ENCODE measurements around the gene ERC1.

Gene ERC1

DNA sequence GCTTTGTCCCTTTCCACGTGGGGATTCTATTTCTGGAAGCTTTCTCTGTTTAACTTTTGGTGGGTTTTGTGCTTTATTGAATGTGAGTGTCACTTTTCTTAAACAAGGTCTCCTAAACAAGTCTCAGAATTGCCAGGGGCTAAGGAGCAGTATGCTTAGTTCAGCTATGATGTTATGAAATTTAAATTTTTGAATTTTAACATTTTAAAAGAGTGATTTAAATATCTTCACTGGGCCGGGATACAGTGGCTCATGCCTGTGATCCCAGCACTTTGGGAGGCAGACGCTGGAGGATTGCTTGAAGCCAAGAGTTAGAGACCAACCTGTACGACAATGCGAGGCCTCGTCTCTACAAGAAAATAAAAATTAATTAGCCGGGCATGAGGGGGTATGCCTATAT is 276.2 kb downstream of the ERC1 start:
- Mint-ChIP-seq H3K27ac (ENCODE audit: low read depth) (no peak overlapping the region), H3K36me3 (ENCODE audit: insufficient read depth) (peaks cover 9% of the 10 kb centered on the region), H3K4me1 (no peaks in the 10 kb centered on the region), H3K9me3 (no peaks in the 10 kb centered on the region), H3K27me3 (no peaks in the 10 kb centered on the region), H3K4me3 (no peak overlapping the region)
- no peak for DNase-seq (ENCODE audit: low spot score in 2 of 2)
- no peak for ATAC-seq (replicated peaks; ENCODE audit: extremely low read depth, poor library complexity, severe bottlenecking)

- Mint-ChIP-seq H3K4me3 (no peak overlapping the region), H3K27me3 (no peaks in the 10 kb centered on the region), H3K9me3 (no peaks in the 10 kb centered on the region), H3K36me3 (ENCODE audit: insufficient read depth) (peaks cover 2% of the 10 kb centered on the region), H3K4me1 (no peaks in the 10 kb centered on the region), H3K27ac (ENCODE audit: low read depth) (no peak overlapping the region)
- DNase-seq (ENCODE audit: low spot score in 2 of 2) (peak in 1 of 2 donors; percentile 30), ATAC-seq (replicated peaks; ENCODE audit: extremely low read depth, poor library complexity, severe bottlenecking) (peak; percentile 96)
Measured at GRCh38 chr12:1272142-1272541, 281.1 kb downstream of the ERC1 start.

GRCh38 chr12:1273051-1273450 is 282.0 kb downstream of the ERC1 start:
- H3K4me1 Mint-ChIP-seq: no peaks in the 10 kb centered on the region
- H3K4me3 Mint-ChIP-seq: no peak overlapping the region
- no peak for ATAC-seq (replicated peaks; ENCODE audit: extremely low read depth, poor library complexity, severe bottlenecking)
- H3K27ac Mint-ChIP-seq (ENCODE audit: low read depth): no peak overlapping the region
- no peaks in the 10 kb centered on the region for H3K27me3 Mint-ChIP-seq
- no peaks in the 10 kb centered on the region for H3K9me3 Mint-ChIP-seq
- no peak for DNase-seq (ENCODE audit: low spot score in 2 of 2)
- peaks cover 2% of the 10 kb centered on the region for H3K36me3 Mint-ChIP-seq (ENCODE audit: insufficient read depth)

- Mint-ChIP-seq H3K27ac (ENCODE audit: low read depth) (peak overlapping the region; percentile 82), H3K9me3 (no peaks in the 10 kb centered on the region)
Measured at GRCh38 chr12:1277905-1278304, 286.9 kb downstream of the ERC1 start.

DNA sequence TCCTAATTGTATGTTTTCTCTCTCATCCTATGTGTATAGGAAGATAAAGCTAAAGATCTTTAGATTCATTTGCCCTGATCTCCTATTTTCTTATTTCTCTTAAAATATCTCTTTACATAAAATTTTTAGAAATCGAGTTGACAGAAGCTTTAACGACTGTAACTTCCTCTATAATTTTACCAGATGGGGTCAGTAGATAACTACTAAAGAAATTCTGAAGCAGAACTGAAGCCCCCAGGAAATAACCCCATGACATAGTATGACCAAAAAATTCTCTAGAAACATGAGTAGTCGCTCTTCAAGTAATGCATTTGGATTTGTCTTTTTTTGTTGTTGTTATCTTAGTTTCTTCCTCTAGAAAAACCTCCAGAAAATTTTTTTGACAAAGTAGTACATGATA is 288.0 kb downstream of the ERC1 start:
- Mint-ChIP-seq H3K4me1 (no peaks in the 10 kb centered on the region), H3K36me3 (ENCODE audit: insufficient read depth) (no peaks in the 10 kb centered on the region), H3K27ac (ENCODE audit: low read depth) (no peak overlapping the region), H3K9me3 (no peaks in the 10 kb centered on the region), H3K27me3 (no peaks in the 10 kb centered on the region), H3K4me3 (no peak overlapping the region)
- ATAC-seq (replicated peaks; ENCODE audit: extremely low read depth, poor library complexity, severe bottlenecking) (no peak), DNase-seq (ENCODE audit: low spot score in 2 of 2) (no peak)

More at GRCh38 chr12:1277905-1278304, 286.9 kb downstream of the ERC1 start:
- Mint-ChIP-seq H3K4me3 (peak overlapping the region; percentile 18), H3K27me3 (no peaks in the 10 kb centered on the region), H3K36me3 (ENCODE audit: insufficient read depth) (peaks cover 2% of the 10 kb centered on the region), H3K4me1 (no peaks in the 10 kb centered on the region)
- DNase-seq (ENCODE audit: low spot score in 2 of 2) (peak; percentile 18 to 67), ATAC-seq (replicated peaks; ENCODE audit: extremely low read depth, poor library complexity, severe bottlenecking) (peak; percentile 92)

DNA sequence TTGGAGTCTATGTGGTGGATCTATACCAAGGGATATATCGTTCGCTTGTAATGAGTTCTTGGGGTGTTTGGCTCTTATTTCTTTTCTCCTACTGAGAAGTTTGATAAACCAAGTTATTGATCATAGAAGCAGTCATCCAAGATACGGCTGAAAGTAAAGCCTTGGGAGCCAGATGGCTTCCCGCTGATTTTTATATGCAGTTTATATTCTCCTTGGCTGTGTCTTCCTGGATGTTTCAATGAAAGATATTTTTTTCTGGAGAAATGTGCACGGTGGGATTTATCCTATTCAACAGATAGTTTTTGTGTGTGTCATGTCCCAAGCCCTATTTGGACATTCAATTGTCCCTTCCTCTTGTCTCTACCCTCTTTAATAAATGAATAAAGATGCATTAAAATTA is 289.0 kb downstream of the ERC1 start:
- no peaks in the 10 kb centered on the region for H3K36me3 Mint-ChIP-seq (ENCODE audit: insufficient read depth)
- peaks cover 6% of the 10 kb centered on the region for H3K4me1 Mint-ChIP-seq
- H3K9me3 Mint-ChIP-seq: no peaks in the 10 kb centered on the region
- H3K27me3 Mint-ChIP-seq: no peaks in the 10 kb centered on the region
- H3K4me3 Mint-ChIP-seq: no peak overlapping the region
- no peak for DNase-seq (ENCODE audit: low spot score in 2 of 2)
- no peak for ATAC-seq (replicated peaks; ENCODE audit: extremely low read depth, poor library complexity, severe bottlenecking)
- H3K27ac Mint-ChIP-seq (ENCODE audit: low read depth): no peak overlapping the region

GRCh38 chr12:1281683-1282366 is 290.8 kb downstream of the ERC1 start:
- ATAC-seq (replicated peaks; ENCODE audit: extremely low read depth, poor library complexity, severe bottlenecking): no peak
- no peaks in the 10 kb centered on the region for H3K27me3 Mint-ChIP-seq
- no peak for DNase-seq (ENCODE audit: low spot score in 2 of 2)
- no peaks in the 10 kb centered on the region for H3K9me3 Mint-ChIP-seq
- peaks cover 6% of the 10 kb centered on the region for H3K4me1 Mint-ChIP-seq
- H3K4me3 Mint-ChIP-seq: no peak overlapping the region
- no peaks in the 10 kb centered on the region for H3K36me3 Mint-ChIP-seq (ENCODE audit: insufficient read depth)
- H3K27ac Mint-ChIP-seq (ENCODE audit: low read depth): no peak overlapping the region

- Mint-ChIP-seq H3K27me3 (no peaks in the 10 kb centered on the region), H3K4me3 (no peak overlapping the region), H3K9me3 (no peaks in the 10 kb centered on the region), H3K27ac (ENCODE audit: low read depth) (no peak overlapping the region), H3K4me1 (peaks cover 6% of the 10 kb centered on the region), H3K36me3 (ENCODE audit: insufficient read depth) (no peaks in the 10 kb centered on the region)
- ATAC-seq (replicated peaks; ENCODE audit: extremely low read depth, poor library complexity, severe bottlenecking): no peak
- no peak for DNase-seq (ENCODE audit: low spot score in 2 of 2)
Measured at GRCh38 chr12:1282670-1283315, 291.8 kb downstream of the ERC1 start.

DNA sequence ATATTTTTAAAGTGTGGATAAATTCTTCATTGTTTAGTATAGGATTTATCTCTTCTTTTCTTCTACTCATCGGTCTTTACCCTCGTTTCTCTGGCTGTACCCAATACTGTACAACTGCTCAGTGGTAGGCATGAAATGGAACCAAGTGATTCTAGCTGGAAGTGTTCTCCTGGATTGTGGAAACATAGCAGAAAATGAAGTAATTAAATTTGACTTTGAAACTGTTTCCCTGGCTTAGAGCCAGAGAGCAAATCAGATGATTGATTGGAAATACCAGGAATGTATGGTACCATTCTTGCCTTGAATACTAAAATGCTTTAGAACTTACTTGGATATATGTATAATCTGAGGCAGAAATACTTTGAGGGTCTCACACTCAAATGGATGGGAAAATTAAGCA is 292.3 kb downstream of the ERC1 start:
- Mint-ChIP-seq H3K4me1 (peaks cover 6% of the 10 kb centered on the region), H3K4me3 (no peak overlapping the region), H3K9me3 (no peaks in the 10 kb centered on the region), H3K36me3 (ENCODE audit: insufficient read depth) (no peaks in the 10 kb centered on the region), H3K27me3 (no peaks in the 10 kb centered on the region), H3K27ac (ENCODE audit: low read depth) (no peak overlapping the region)
- DNase-seq (ENCODE audit: low spot score in 2 of 2) (no peak), ATAC-seq (replicated peaks; ENCODE audit: extremely low read depth, poor library complexity, severe bottlenecking) (no peak)

- no peak overlapping the region for H3K27ac Mint-ChIP-seq (ENCODE audit: low read depth)
- ATAC-seq (replicated peaks; ENCODE audit: extremely low read depth, poor library complexity, severe bottlenecking) (no peak), DNase-seq (ENCODE audit: low spot score in 2 of 2) (no peak)
- no peaks in the 10 kb centered on the region for H3K27me3 Mint-ChIP-seq
- H3K4me1 Mint-ChIP-seq: peaks cover 6% of the 10 kb centered on the region
- no peak overlapping the region for H3K4me3 Mint-ChIP-seq
- H3K9me3 Mint-ChIP-seq: no peaks in the 10 kb centered on the region
- no peaks in the 10 kb centered on the region for H3K36me3 Mint-ChIP-seq (ENCODE audit: insufficient read depth)
Measured at GRCh38 chr12:1284611-1285010, 293.6 kb downstream of the ERC1 start.

- no peak overlapping the region for H3K4me3 Mint-ChIP-seq
- no peaks in the 10 kb centered on the region for H3K9me3 Mint-ChIP-seq
- ATAC-seq (replicated peaks; ENCODE audit: extremely low read depth, poor library complexity, severe bottlenecking): no peak
- H3K27ac Mint-ChIP-seq (ENCODE audit: low read depth): no peak overlapping the region
- no peak for DNase-seq (ENCODE audit: low spot score in 2 of 2)
- H3K4me1 Mint-ChIP-seq: peaks cover 6% of the 10 kb centered on the region
- H3K27me3 Mint-ChIP-seq: no peaks in the 10 kb centered on the region
- H3K36me3 Mint-ChIP-seq (ENCODE audit: insufficient read depth): peaks cover 3% of the 10 kb centered on the region
Measured at GRCh38 chr12:1287446-1287975, 296.5 kb downstream of the ERC1 start.

DNA sequence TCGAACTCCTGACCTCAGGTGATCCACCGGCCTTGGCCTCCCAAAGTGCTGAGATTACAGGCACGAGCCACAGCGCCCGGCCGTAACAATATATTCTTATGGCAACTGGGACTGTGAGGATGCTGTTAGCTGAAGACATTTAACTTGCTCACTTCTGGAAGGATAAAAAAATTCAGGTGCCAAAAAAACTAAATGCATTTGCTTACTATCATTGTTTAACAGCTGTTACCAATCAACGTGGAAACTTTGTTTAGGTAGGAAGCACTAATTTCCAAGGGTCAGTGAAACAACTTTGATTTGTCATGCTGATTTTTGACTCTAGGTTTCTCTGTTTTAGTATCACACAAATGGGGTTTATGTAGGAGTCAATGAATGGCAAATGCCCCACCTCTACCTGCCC is 297.3 kb downstream of the ERC1 start:
- Mint-ChIP-seq H3K27ac (ENCODE audit: low read depth) (no peak overlapping the region), H3K4me1 (peaks cover 6% of the 10 kb centered on the region), H3K36me3 (ENCODE audit: insufficient read depth) (peaks cover 3% of the 10 kb centered on the region), H3K9me3 (no peaks in the 10 kb centered on the region), H3K4me3 (no peak overlapping the region), H3K27me3 (no peaks in the 10 kb centered on the region)
- DNase-seq (ENCODE audit: low spot score in 2 of 2) (no peak), ATAC-seq (replicated peaks; ENCODE audit: extremely low read depth, poor library complexity, severe bottlenecking) (no peak)
